NB4 (cell line): Measurements from ENCODE around the gene DNM1.
"Not testable (repeated sequence)": the region's sequence is repeated elsewhere in the genome, so short reads cannot be mapped to it uniquely, and the experiment has no call there.

Experiments used
- CTCF ChIP-seq: IDR thresholded peaks from one replicate; pipeline ENCODE4 v1.5.1; 2012; ENCODE audit warnings: low read depth, low read length
- POLR2A ChIP-seq: IDR thresholded peaks from 2 replicates; pipeline ENCODE4 v1.6.1; 2011; ENCODE audit warnings: mild to moderate bottlenecking; ENCODE audit not compliant: insufficient read length; ENCODE audit errors: extremely low read depth

GRCh38 chr9:128230897-128231296 is 27.7 kb downstream of the DNM1 start:
- TF ChIP-seq CTCF, POLR2A: not testable (repeated sequence)
